Muscle layer of duodenum (tissue), 2 donors: Measurements from ENCODE around the gene LGR6.

Source experiments
- H3K27ac ChIP-seq: one replicate; pipeline ENCODE4 v1.7.0; 2013; ENCODE audit warnings: mild to moderate bottlenecking, low read length
- H3K27me3 ChIP-seq: one replicate; pipeline ENCODE4 v1.7.0; 2013; ENCODE audit warnings: low read depth, mild to moderate bottlenecking, control low read depth, low read length
- H3K36me3 ChIP-seq, 2 donors: one replicate each; pipeline ENCODE4 v1.7.0; 2013; ENCODE audit warnings: low read length in 2 of 2, control low read depth in 1 of 2, mild to moderate bottlenecking in 1 of 2; ENCODE audit not compliant: insufficient read depth in 2 of 2, control insufficient read depth in 1 of 2
- H3K4me1 ChIP-seq, 2 donors: one replicate each; pipeline ENCODE4 v1.7.0; 2013; ENCODE audit warnings: low read length in 2 of 2, mild to moderate bottlenecking in 2 of 2, control low read depth in 1 of 2, moderate library complexity in 1 of 2; ENCODE audit not compliant: insufficient read depth in 2 of 2, control insufficient read depth in 1 of 2
- H3K4me3 ChIP-seq, 2 donors: one replicate each; pipeline ENCODE4 v1.7.0; 2013; ENCODE audit warnings: low read length in 2 of 2, low read depth in 1 of 2, mild to moderate bottlenecking in 1 of 2
- H3K9me3 ChIP-seq, 2 donors: one replicate each; pipeline ENCODE4 v1.7.0; 2013; ENCODE audit warnings: low read length in 2 of 2, control low read depth in 1 of 2, mild to moderate bottlenecking in 1 of 2; ENCODE audit not compliant: control insufficient read depth in 1 of 2
- donor health status: healthy.

Gene LGR6

DNA sequence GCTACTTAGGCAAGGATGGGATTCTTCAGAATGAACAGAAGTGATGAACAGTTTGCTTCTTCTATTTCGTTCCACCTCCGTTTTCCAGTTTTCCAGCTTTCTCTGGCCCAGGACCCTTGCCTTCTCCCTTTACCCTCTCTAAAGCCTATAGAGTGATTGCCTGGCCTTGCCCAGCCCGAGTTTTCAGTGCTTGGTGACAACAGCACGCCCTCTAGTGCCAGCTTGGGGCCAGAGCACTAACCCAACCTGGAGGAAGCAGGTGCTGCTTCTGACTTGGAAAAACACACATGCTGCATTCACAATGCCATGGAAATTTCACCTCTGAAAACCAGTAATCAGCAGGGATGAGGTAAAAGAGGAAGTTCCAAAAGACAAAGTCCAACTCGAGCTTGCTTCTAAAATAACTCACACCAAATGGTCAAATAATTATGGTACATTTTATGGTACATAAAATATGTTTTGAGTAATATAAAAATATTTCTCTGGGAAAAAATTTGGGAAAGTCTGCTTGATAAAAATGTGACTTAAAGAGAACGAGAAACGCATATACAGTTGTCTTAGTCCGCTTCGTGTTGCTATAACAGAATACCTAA is 122.1 kb downstream of the LGR6 start:
- Histone ChIP-seq H3K27me3 (peaks cover 3% of the 10 kb centered on the region), H3K27ac (no peak overlapping the region), H3K36me3 (no peaks in the 10 kb centered on the region), H3K9me3 (no peaks in the 10 kb centered on the region), H3K4me1 (no peaks in the 10 kb centered on the region), H3K4me3 (no peak overlapping the region)

GRCh38 chr1:202316186-202316585 is 122.6 kb downstream of the LGR6 start:
- Histone ChIP-seq H3K4me1 (no peaks in the 10 kb centered on the region), H3K9me3 (no peaks in the 10 kb centered on the region), H3K27ac (no peak overlapping the region), H3K4me3 (no peak overlapping the region), H3K27me3 (peaks cover 3% of the 10 kb centered on the region), H3K36me3 (no peaks in the 10 kb centered on the region)

- H3K27me3 ChIP-seq = peaks cover 3% of the 10 kb centered on the region
- H3K27ac ChIP-seq = no peak overlapping the region
- no peaks in the 10 kb centered on the region for H3K4me1 ChIP-seq
- H3K36me3 ChIP-seq = no peaks in the 10 kb centered on the region
- no peak overlapping the region for H3K4me3 ChIP-seq
- no peaks in the 10 kb centered on the region for H3K9me3 ChIP-seq
Measured at GRCh38 chr1:202317941-202318925, 124.6 kb downstream of the LGR6 start.

DNA sequence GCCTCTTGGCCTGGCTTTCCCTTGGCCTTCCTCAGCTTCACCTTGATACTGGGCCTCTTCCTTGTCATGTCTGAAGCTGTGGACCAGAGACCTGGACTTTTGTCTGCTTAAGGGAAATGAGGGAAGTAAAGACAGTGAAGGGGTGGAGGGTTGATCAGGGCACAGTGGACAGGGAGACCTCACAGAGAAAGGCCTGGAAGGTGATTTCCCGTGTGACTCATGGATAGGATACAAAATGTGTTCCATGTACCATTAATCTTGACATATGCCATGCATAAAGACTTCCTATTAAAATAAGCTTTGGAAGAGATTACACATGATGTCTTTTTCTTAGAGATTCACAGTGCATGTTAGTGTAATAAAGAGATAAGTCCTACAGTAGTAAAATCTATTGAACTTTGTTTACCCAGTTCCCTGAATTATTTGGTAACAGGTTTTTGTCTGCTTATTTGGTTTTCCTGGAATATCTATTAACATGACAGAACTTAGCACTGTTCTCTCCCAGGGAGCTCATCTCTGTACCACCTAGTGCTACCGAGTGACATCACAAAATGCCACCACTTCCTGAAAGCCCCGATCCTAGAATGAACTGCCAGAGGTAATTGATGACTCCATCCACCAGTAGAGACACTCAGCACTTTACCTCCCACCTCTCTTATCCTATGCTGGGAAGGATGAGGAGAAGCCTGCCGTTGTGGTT is 125.9 kb downstream of the LGR6 start:
- Histone ChIP-seq H3K27ac (no peak overlapping the region), H3K4me3 (no peak overlapping the region), H3K27me3 (no peaks in the 10 kb centered on the region), H3K9me3 (no peaks in the 10 kb centered on the region), H3K4me1 (no peaks in the 10 kb centered on the region), H3K36me3 (no peaks in the 10 kb centered on the region)

DNA sequence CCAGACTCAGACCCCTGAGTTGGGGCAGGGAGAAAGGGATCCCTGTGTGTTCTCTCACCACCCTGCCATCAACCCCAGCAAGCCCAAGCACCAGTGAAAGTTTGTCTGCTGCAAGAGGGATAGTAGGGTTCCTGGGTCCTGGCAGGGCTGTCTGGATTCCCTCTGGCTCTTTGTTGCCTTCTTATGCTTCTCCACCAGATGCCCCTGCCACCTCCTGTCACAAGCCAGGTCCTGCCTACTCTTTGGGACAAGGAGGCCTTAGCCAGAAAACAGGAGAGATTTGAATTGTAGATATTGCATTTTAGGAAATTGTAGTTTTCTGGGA is 126.4 kb downstream of the LGR6 start:
- Histone ChIP-seq H3K4me3 (no peak overlapping the region), H3K9me3 (no peaks in the 10 kb centered on the region), H3K36me3 (no peaks in the 10 kb centered on the region), H3K27ac (no peak overlapping the region), H3K27me3 (no peaks in the 10 kb centered on the region), H3K4me1 (no peaks in the 10 kb centered on the region)

DNA sequence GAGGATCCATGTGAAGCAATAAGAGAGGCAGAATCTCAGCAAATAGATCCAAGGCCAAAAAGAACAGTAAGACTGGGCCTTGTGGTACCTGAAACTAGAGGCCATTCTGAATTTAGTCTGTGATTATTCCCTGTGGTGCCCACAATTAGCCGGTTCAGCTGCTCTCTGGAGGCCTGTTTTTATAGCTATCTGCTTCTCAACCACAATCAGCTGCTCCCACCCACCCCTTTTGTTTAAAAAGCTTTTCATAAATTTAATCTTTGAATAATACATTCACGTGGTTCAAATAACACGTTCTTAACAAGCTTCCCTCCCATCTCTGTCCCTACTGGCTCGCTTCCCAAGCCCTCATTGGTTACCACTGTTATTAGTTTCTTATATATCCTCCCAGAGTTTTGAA is 130.1 kb downstream of the LGR6 start:
- no peak overlapping the region for H3K27ac ChIP-seq
- H3K4me3 ChIP-seq = no peak overlapping the region
- no peaks in the 10 kb centered on the region for H3K4me1 ChIP-seq
- H3K36me3 ChIP-seq = no peaks in the 10 kb centered on the region
- H3K9me3 ChIP-seq = no peaks in the 10 kb centered on the region
- H3K27me3 ChIP-seq = no peaks in the 10 kb centered on the region

GRCh38 chr1:202324646-202325045 is 131.0 kb downstream of the LGR6 start:
- Histone ChIP-seq H3K36me3 (no peaks in the 10 kb centered on the region), H3K27ac (no peak overlapping the region), H3K27me3 (no peaks in the 10 kb centered on the region), H3K9me3 (no peaks in the 10 kb centered on the region), H3K4me1 (no peaks in the 10 kb centered on the region), H3K4me3 (no peak overlapping the region)

- no peaks in the 10 kb centered on the region for H3K4me1 ChIP-seq
- H3K27ac ChIP-seq = no peak overlapping the region
- no peaks in the 10 kb centered on the region for H3K9me3 ChIP-seq
- no peak overlapping the region for H3K4me3 ChIP-seq
- H3K36me3 ChIP-seq = peaks cover 0 to 4% of the 10 kb centered on the region in 2 donors
- H3K27me3 ChIP-seq = no peaks in the 10 kb centered on the region
Measured at GRCh38 chr1:202329891-202330290, 136.3 kb downstream of the LGR6 start.

GRCh38 chr1:202333861-202334260 is 140.3 kb downstream of the LGR6 start:
- H3K27me3 ChIP-seq = no peaks in the 10 kb centered on the region
- peaks cover 0 to 4% of the 10 kb centered on the region in 2 donors for H3K36me3 ChIP-seq
- no peaks in the 10 kb centered on the region for H3K9me3 ChIP-seq
- H3K4me3 ChIP-seq = no peak overlapping the region
- no peak overlapping the region for H3K27ac ChIP-seq
- no peaks in the 10 kb centered on the region for H3K4me1 ChIP-seq

DNA sequence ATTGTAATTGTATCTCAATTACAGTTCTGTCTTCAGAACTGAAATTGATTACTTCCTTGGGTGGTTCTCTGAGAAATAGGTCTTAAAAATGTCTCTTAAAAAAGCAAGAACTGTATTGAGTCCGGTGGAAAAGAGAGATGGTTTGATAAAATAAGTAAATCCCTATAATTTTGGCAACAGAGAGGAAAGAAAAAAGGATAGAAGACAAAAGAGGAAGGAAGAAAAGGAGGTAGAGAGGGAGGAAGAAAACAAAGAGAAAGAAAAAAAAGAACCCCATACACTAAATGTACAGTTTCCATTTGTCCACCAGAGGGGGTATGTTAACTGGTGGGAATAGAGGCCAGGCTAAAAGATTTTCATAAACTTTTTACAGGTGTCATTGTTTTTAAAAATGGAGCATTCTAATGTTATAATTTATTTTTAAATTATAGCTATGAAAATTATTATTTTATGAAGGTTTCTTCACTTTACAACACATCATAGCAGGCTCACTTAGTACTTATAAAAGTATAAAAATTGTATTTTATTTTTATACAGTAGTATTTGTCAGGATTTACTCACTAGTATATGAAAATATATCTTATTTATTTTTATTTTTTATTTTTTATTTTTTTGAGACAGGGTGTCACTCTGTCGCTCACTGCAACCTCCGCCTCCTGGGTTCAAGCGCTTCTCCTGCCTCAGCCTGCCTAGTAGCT is 150.2 kb downstream of the LGR6 start:
- H3K9me3 ChIP-seq = no peaks in the 10 kb centered on the region
- H3K36me3 ChIP-seq = peaks cover 0 to 2% of the 10 kb centered on the region in 2 donors
- no peaks in the 10 kb centered on the region for H3K27me3 ChIP-seq
- H3K4me3 ChIP-seq = no peak overlapping the region
- H3K4me1 ChIP-seq = peaks cover 0 to 5% of the 10 kb centered on the region in 2 donors
- H3K27ac ChIP-seq = no peak overlapping the region

- H3K27ac ChIP-seq = peak overlapping the region; percentile 74
- H3K36me3 ChIP-seq = peaks cover 0 to 3% of the 10 kb centered on the region in 2 donors
- peak overlapping the region in 1 of 2 donors; percentile 99 for H3K4me3 ChIP-seq
- peaks cover 0 to 11% of the 10 kb centered on the region in 2 donors for H3K4me1 ChIP-seq
- no peaks in the 10 kb centered on the region for H3K9me3 ChIP-seq
- no peaks in the 10 kb centered on the region for H3K27me3 ChIP-seq
Measured at GRCh38 chr1:202348005-202348508, 154.5 kb downstream of the LGR6 start.
